Loucy (cell line): Measurements from ENCODE around the gene OPN1LW.

ENCODE experiments used
- H2AFZ ChIP-seq: fragments of 200-600 bp; sonication (generic); 2 replicates; pipeline ENCODE4 v1.6.0; 2016; ENCODE audit warnings: antibody characterized with exemption, mild to moderate bottlenecking, low read length, moderate library complexity
- H3F3A ChIP-seq: fragments of 200-600 bp; 2 replicates; pipeline ENCODE4 v1.6.0; 2016; ENCODE audit warnings: antibody characterized with exemption, low read depth, mild to moderate bottlenecking
- H3K27me3 ChIP-seq: fragments of 200-600 bp; sonication (generic); 2 replicates; pipeline ENCODE4 v1.6.1; 2014; ENCODE audit warnings: low read length, mild to moderate bottlenecking; ENCODE audit not compliant: insufficient read depth, poor library complexity, severe bottlenecking
- H3K36me3 ChIP-seq: fragments of 200-600 bp; sonication (generic); 2 replicates; pipeline ENCODE4 v1.6.1; 2016; ENCODE audit warnings: low read length; ENCODE audit not compliant: insufficient read depth
- H3K4me1 ChIP-seq: fragments of 200-600 bp; sonication (generic); 2 replicates; pipeline ENCODE4 v1.5.1; 2014; ENCODE audit warnings: low read length, mild to moderate bottlenecking; ENCODE audit not compliant: insufficient read depth, poor library complexity, severe bottlenecking
- H3K4me2 ChIP-seq: fragments of 200-600 bp; sonication (generic); 2 replicates; pipeline ENCODE4 v1.6.0; 2014; ENCODE audit warnings: antibody characterized with exemption, low read length, low read depth, mild to moderate bottlenecking; ENCODE audit not compliant: poor library complexity, severe bottlenecking
- H3K4me3 ChIP-seq: fragments of 200-600 bp; sonication (generic); 2 replicates; pipeline ENCODE4 v1.5.1; 2014; ENCODE audit warnings: low read length, mild to moderate bottlenecking, mixed read lengths; ENCODE audit not compliant: poor library complexity, severe bottlenecking
- H3K79me2 ChIP-seq: fragments of 200-600 bp; sonication (generic); 2 replicates; pipeline ENCODE4 v1.6.1; 2014; ENCODE audit warnings: low read length; ENCODE audit not compliant: insufficient read depth
- H3K9ac ChIP-seq: fragments of 200-600 bp; sonication (generic); 2 replicates; pipeline ENCODE4 v1.6.0; 2014; ENCODE audit warnings: mild to moderate bottlenecking, low read depth, low read length, moderate library complexity; ENCODE audit not compliant: poor library complexity, severe bottlenecking
- H3K9me2 ChIP-seq: fragments of 200-600 bp; sonication (generic); replicated peaks from 2 replicates; pipeline ENCODE4 v1.6.1; 2016; ENCODE audit warnings: low read depth, low read length, mixed read lengths
- H3K9me3 ChIP-seq: fragments of 200-600 bp; sonication (generic); 2 replicates; pipeline ENCODE4 v1.6.1; 2014; ENCODE audit warnings: mild to moderate bottlenecking, antibody characterized with exemption, low read length, low read depth; ENCODE audit not compliant: insufficient read depth
- H4K20me1 ChIP-seq: fragments of 200-600 bp; sonication (generic); 2 replicates; pipeline ENCODE4 v1.6.0; 2014; ENCODE audit warnings: antibody characterized with exemption, low read length, mild to moderate bottlenecking; ENCODE audit not compliant: insufficient read depth, poor library complexity, severe bottlenecking
- CTCF ChIP-seq: fragments of 200-600 bp; sonication (generic); conservative IDR thresholded peaks from 2 replicates; pipeline ENCODE4 v1.5.1; 2014; ENCODE audit warnings: mild to moderate bottlenecking, antibody characterized with exemption, low read length
- EZH2phosphoT487 ChIP-seq: fragments of 200-600 bp; IDR thresholded peaks from 2 replicates; pipeline ENCODE4 v1.6.1; 2018; ENCODE audit warnings: antibody characterized with exemption, mild to moderate bottlenecking, moderate library complexity, borderline replicate concordance

Gene OPN1LW

DNA sequence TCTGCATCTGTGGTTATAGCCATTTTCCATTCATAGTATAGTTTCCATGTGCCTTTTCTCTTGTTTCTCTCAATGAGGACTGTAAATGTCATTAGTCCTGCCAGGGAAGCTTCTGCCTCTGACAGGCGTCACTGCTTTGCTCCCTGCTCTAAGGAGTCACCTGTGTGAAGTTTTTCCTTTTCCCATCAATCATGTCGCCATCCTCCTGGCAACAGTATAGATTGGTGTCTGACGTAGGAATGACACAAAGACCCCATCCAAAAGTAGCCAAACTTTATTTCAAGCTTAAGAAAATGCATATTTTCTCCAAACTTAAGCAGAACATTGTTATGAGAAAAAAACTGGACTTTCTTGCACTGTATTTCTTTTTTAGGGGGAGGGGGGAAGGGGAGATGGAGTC, 23.5 kb upstream of the OPN1LW start:
- Histone ChIP-seq H3K9me2 (no peaks in the 10 kb centered on the region), H3K9ac (no peak overlapping the region), H3K4me3 (no peak overlapping the region), H3K79me2 (no peaks in the 10 kb centered on the region), H4K20me1 (no peaks in the 10 kb centered on the region), H3K4me1 (peaks cover 32% of the 10 kb centered on the region), H3K4me2 (no peak overlapping the region), H3K9me3 (no peaks in the 10 kb centered on the region), H3K27me3 (no peaks in the 10 kb centered on the region), H2AFZ (no peak overlapping the region), H3K36me3 (no peaks in the 10 kb centered on the region), H3F3A (no peaks in the 10 kb centered on the region)
- TF ChIP-seq EZH2phosphoT487 = no peak
- no peak for TF ChIP-seq CTCF

- H3K4me3 ChIP-seq = no peak overlapping the region
- no peak overlapping the region for H3K4me2 ChIP-seq
- no peaks in the 10 kb centered on the region for H3K27me3 ChIP-seq
- no peak overlapping the region for H2AFZ ChIP-seq
- no peaks in the 10 kb centered on the region for H3K79me2 ChIP-seq
- no peaks in the 10 kb centered on the region for H3F3A ChIP-seq
- H3K4me1 ChIP-seq = peaks cover 32% of the 10 kb centered on the region
- no peaks in the 10 kb centered on the region for H3K36me3 ChIP-seq
- no peaks in the 10 kb centered on the region for H4K20me1 ChIP-seq
- no peaks in the 10 kb centered on the region for H3K9me3 ChIP-seq
- H3K9ac ChIP-seq = no peak overlapping the region
- TF ChIP-seq CTCF (no peak), EZH2phosphoT487 (no peak)
- no peaks in the 10 kb centered on the region for H3K9me2 ChIP-seq
Measured at GRCh38 chrX:154121207-154121606, 22.8 kb upstream of the OPN1LW start.

- Histone ChIP-seq H3K36me3 (no peaks in the 10 kb centered on the region), H3K9ac (no peak overlapping the region), H3K9me2 (no peaks in the 10 kb centered on the region), H3K4me1 (peaks cover 32% of the 10 kb centered on the region), H3F3A (no peaks in the 10 kb centered on the region), H4K20me1 (no peaks in the 10 kb centered on the region), H3K4me2 (peak overlapping the region; percentile 16), H3K79me2 (no peaks in the 10 kb centered on the region), H3K4me3 (no peak overlapping the region), H3K9me3 (no peaks in the 10 kb centered on the region), H3K27me3 (no peaks in the 10 kb centered on the region), H2AFZ (no peak overlapping the region)
- no peak for TF ChIP-seq CTCF
- no peak for TF ChIP-seq EZH2phosphoT487
Measured at GRCh38 chrX:154121961-154122360, 22.1 kb upstream of the OPN1LW start.
